AG04450 (cell line): ENCODE data around the gene KRTAP5-8. TPM values are rescaled to one million over a fixed set of nuclear protein-coding genes. Genes with fewer than 3 reads are reported as not detected.
"Not testable (repeated sequence)": the region's sequence is repeated elsewhere in the genome, so short reads cannot be mapped to it uniquely, and the experiment has no call there.

ENCODE experiments used
- CTCF ChIA-PET: fragments of 300-600, 350-600 bp; formaldehyde crosslinking; extraction: SDS; loops from one replicate; lab custom pipeline; 2022; ENCODE audit warnings: antibody characterized with exemption, inconsistent platforms; lab: Charles Lee
- POLR2A ChIA-PET: fragments of 350-600 bp; formaldehyde crosslinking; extraction: SDS; loops from one replicate; lab custom pipeline; 2021; ENCODE audit warnings: antibody characterized with exemption, inconsistent platforms; lab: Yijun Ruan, JAX
- DNase-seq: peaks from one replicate; pipeline ENCODE4 v3.0.0-alpha.2; 2011; ENCODE audit warnings: low read depth, low spot score
- H3K27ac ChIP-seq: one replicate; pipeline ENCODE4 v1.5.1; 2012; ENCODE audit warnings: low read depth, low read length, control low read depth
- H3K27me3 ChIP-seq: one replicate; pipeline ENCODE4 v1.6.0; 2012; ENCODE audit warnings: low read length; ENCODE audit not compliant: control insufficient read depth, insufficient read depth
- H3K4me3 ChIP-seq: 2 replicates; pipeline ENCODE4 v1.5.1; 2011; ENCODE audit warnings: mild to moderate bottlenecking, low read depth, low read length, control low read depth
- H3K9me3 ChIP-seq: 2 replicates; pipeline ENCODE4 v1.5.1; 2012; ENCODE audit warnings: low read length; ENCODE audit not compliant: control insufficient read depth, insufficient read depth
- polyA plus RNA-seq: library from polyadenylated mRNA; depleted of rRNA; stranded (reverse); fragments of >200 nt; gene quantifications from 2 replicates; pipeline ENCODE4 v1.2.3, GENCODE V29; 2011
- TF ChIP-seq, protein P1 (sequence below): IDR thresholded peaks from 2 replicates; pipeline ENCODE4 v1.5.1; 2011; ENCODE audit warnings: low read depth, low read length, control low read depth, inconsistent platforms

KRTAP5-8 gene
- polyA plus RNA-seq, 1 experiment, result 0.06 TPM

GRCh38 chr11:71572811-71573210 is 35.0 kb downstream of the KRTAP5-8 start:
- Histone ChIP-seq H3K27ac (no peak overlapping the region), H3K27me3 (peaks cover 3% of the 10 kb centered on the region), H3K9me3 (no peaks in the 10 kb centered on the region), H3K4me3 (no peak overlapping the region)
- DNase-seq, result no peak
- TF ChIP-seq, protein P1, sequence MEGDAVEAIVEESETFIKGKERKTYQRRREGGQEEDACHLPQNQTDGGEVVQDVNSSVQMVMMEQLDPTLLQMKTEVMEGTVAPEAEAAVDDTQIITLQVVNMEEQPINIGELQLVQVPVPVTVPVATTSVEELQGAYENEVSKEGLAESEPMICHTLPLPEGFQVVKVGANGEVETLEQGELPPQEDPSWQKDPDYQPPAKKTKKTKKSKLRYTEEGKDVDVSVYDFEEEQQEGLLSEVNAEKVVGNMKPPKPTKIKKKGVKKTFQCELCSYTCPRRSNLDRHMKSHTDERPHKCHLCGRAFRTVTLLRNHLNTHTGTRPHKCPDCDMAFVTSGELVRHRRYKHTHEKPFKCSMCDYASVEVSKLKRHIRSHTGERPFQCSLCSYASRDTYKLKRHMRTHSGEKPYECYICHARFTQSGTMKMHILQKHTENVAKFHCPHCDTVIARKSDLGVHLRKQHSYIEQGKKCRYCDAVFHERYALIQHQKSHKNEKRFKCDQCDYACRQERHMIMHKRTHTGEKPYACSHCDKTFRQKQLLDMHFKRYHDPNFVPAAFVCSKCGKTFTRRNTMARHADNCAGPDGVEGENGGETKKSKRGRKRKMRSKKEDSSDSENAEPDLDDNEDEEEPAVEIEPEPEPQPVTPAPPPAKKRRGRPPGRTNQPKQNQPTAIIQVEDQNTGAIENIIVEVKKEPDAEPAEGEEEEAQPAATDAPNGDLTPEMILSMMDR, result no peak
- ChIA-PET CTCF (no interaction called here), POLR2A (no interaction called here)

DNA sequence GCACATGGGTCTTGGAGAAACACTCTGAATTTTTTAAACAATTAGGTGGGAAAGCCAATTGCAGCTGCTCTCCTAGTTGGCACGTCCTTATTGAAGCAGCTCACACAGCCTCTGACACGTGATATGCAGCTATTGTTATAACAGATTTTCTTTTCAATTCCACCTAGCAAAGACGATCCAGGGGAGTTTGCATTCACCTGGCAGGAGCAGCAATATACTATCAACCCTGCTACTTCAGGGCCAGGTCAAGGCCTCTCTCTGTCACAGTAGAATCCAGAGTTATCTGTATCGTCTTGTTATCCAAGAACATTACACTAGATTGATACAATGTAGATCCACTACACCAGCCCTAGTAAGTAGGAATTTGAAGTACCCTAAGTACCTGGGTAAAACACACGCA is 36.6 kb downstream of the KRTAP5-8 start:
- Histone ChIP-seq H3K4me3 (no peak overlapping the region), H3K9me3 (no peaks in the 10 kb centered on the region), H3K27ac (no peak overlapping the region), H3K27me3 (peaks cover 5% of the 10 kb centered on the region)
- no peak for DNase-seq
- ChIA-PET POLR2A (no interaction called here), CTCF (no interaction called here)
- TF ChIP-seq, protein P1, result no peak

GRCh38 chr11:71575723-71576424 is 38.0 kb downstream of the KRTAP5-8 start:
- Histone ChIP-seq H3K27me3 (peaks cover 5% of the 10 kb centered on the region), H3K4me3 (no peak overlapping the region), H3K9me3 (no peaks in the 10 kb centered on the region), H3K27ac (no peak overlapping the region)
- TF ChIP-seq, protein P1, result no peak
- CTCF ChIA-PET, result no interaction called here
- no peak for DNase-seq
- POLR2A ChIA-PET, result no interaction called here

- H3K4me3 ChIP-seq, H3K27me3 ChIP-seq, POLR2A ChIA-PET, DNase-seq, H3K27ac ChIP-seq, CTCF ChIA-PET, H3K9me3 ChIP-seq: not testable (repeated sequence)
Observed at GRCh38 chr11:71576688-71577465, 39.1 kb downstream of the KRTAP5-8 start.

- no peak overlapping the region for H3K27ac ChIP-seq
- TF ChIP-seq, protein P1, result no peak
- ChIA-PET POLR2A (no interaction called here), CTCF (no interaction called here)
- no peaks in the 10 kb centered on the region for H3K9me3 ChIP-seq
- no peak overlapping the region for H3K4me3 ChIP-seq
- DNase-seq, result no peak
- peaks cover 5% of the 10 kb centered on the region for H3K27me3 ChIP-seq
Observed at GRCh38 chr11:71577469-71578004, 39.7 kb downstream of the KRTAP5-8 start.

DNA sequence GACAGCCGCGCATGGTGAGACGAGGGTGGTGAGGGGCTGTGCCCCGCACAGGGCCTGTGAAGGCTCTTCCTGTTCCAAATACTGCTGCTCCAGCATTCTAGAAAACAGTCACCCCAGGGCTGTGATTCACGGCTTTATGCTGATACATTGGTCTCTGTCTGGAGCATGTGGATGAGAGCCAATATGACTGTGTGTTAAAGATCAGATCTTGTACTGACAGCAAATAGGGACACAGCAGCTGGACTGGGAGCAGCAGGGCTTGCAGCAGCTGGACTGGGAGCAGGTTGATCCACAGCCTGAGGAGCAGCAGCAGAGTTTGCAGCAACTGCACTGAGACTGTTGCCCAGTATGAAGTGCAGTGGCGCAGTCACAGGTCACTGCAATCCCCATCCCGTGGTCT is 41.7 kb downstream of the KRTAP5-8 start:
- H3K9me3 ChIP-seq, H3K27me3 ChIP-seq, H3K27ac ChIP-seq, DNase-seq, POLR2A ChIA-PET, H3K4me3 ChIP-seq: not testable (repeated sequence)
- CTCF ChIA-PET, result interaction anchor here (0.6 to 1.3 kb wide), 5 partner anchors 8 to 273 kb away, joined by 3 to 7 read pairs (median 5); partner anchors contain the start of gene NADSYN1
